Non-pigmented ciliary epithelial cell (primary cell): ENCODE results near the gene TERB1.
"Not testable (repeated sequence)": the region's sequence is repeated elsewhere in the genome, so short reads cannot be mapped to it uniquely, and the experiment has no call there.

Experiments
- DNase-seq: peaks from one replicate; pipeline ENCODE4 v3.0.0-alpha.2; 2010; ENCODE audit warnings: low read depth

TERB1 gene

GRCh38 chr16:66830422-66831404, 29.3 kb upstream of the TERB1 start, which contains the start of gene NAE1:
NAE1 (minus strand) TSS chr16:66830976; CDS start chr16:66830899, 77 bp downstream.
- DNase-seq = peak; percentile 27

- no peak for DNase-seq
Observed at GRCh38 chr16:66824006-66824405, 22.6 kb upstream of the TERB1 start.

- no peak for DNase-seq
Observed at GRCh38 chr16:66814734-66815133, 13.3 kb upstream of the TERB1 start.

- no peak for DNase-seq
Observed at GRCh38 chr16:66811043-66811442, 9.7 kb upstream of the TERB1 start.

- no peak for DNase-seq
Observed at GRCh38 chr16:66810391-66810790, 9.0 kb upstream of the TERB1 start.

GRCh38 chr16:66809765-66810164, 8.4 kb upstream of the TERB1 start:
- no peak for DNase-seq

GRCh38 chr16:66802159-66802558, 775 bp upstream of the TERB1 start:
- no peak for DNase-seq

GRCh38 chr16:66800856-66801255, 528 bp downstream of the TERB1 start:
- no peak for DNase-seq

GRCh38 chr16:66798161-66798560, 3.2 kb downstream of the TERB1 start:
- no peak for DNase-seq

- not testable (repeated sequence) for DNase-seq
Observed at GRCh38 chr16:66793984-66794383, 7.4 kb downstream of the TERB1 start.

GRCh38 chr16:66790130-66790733, 11.2 kb downstream of the TERB1 start:
- no peak for DNase-seq

- no peak for DNase-seq
Observed at GRCh38 chr16:66787427-66787826, 14.0 kb downstream of the TERB1 start.

GRCh38 chr16:66786551-66786950, 14.8 kb downstream of the TERB1 start:
- DNase-seq = no peak

GRCh38 chr16:66776457-66776856, 24.9 kb downstream of the TERB1 start:
- no peak for DNase-seq

- no peak for DNase-seq
Observed at GRCh38 chr16:66774981-66775380, 26.4 kb downstream of the TERB1 start.

GRCh38 chr16:66758086-66758485, 43.3 kb downstream of the TERB1 start:
- no peak for DNase-seq

- no peak for DNase-seq
Observed at GRCh38 chr16:66754819-66755218, 46.6 kb downstream of the TERB1 start.

GRCh38 chr16:66754211-66754610, 47.2 kb downstream of the TERB1 start:
- no peak for DNase-seq

GRCh38 chr16:66752958-66753357, 48.4 kb downstream of the TERB1 start:
- DNase-seq = no peak

- DNase-seq = no peak
Observed at GRCh38 chr16:66752379-66752778, 49.0 kb downstream of the TERB1 start.

GRCh38 chr16:66751992-66752322, 49.4 kb downstream of the TERB1 start:
- DNase-seq = no peak

- no peak for DNase-seq
Observed at GRCh38 chr16:66751303-66751991, 49.9 kb downstream of the TERB1 start, which contains the start of gene DYNC1LI2. DYNC1LI2 (minus strand) TSS chr16:66751609; CDS start chr16:66751591, 18 bp downstream.

- DNase-seq = no peak
Observed at GRCh38 chr16:66751053-66751302, 50.4 kb downstream of the TERB1 start.
